ENCODE data around the gene SON.

SON gene

DNA sequence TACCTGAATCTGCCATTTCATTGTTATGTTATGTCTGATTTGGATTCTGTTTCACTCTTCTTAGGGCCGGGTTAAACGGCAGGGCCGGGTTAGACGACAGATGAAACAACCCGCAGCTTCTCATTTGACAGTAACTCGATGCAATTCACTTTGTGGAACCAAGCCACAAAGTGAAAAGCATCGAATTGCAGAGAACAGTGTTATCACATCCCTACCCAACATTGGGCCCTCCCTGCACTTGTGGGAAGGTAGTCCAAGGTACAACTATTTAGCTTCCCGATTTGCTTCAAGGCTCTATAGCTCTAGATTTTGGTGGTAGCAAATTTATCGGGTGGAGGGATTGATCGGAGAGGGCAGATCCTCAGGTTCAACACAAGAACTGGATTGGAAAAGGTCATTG lies 17.0 kb downstream of the SON start:
- no peak overlapping the region for H3K4me3 ChIP-seq (ENCODE audit: low read depth, low read length)
- DNase-seq (ENCODE audit: low read depth) = no peak
- TF ChIP-seq, protein P1, sequence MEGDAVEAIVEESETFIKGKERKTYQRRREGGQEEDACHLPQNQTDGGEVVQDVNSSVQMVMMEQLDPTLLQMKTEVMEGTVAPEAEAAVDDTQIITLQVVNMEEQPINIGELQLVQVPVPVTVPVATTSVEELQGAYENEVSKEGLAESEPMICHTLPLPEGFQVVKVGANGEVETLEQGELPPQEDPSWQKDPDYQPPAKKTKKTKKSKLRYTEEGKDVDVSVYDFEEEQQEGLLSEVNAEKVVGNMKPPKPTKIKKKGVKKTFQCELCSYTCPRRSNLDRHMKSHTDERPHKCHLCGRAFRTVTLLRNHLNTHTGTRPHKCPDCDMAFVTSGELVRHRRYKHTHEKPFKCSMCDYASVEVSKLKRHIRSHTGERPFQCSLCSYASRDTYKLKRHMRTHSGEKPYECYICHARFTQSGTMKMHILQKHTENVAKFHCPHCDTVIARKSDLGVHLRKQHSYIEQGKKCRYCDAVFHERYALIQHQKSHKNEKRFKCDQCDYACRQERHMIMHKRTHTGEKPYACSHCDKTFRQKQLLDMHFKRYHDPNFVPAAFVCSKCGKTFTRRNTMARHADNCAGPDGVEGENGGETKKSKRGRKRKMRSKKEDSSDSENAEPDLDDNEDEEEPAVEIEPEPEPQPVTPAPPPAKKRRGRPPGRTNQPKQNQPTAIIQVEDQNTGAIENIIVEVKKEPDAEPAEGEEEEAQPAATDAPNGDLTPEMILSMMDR (IDR thresholded peaks at IDR 0.05; ENCODE audit: control insufficient read depth, extremely low read depth, insufficient read depth) = no peak

DNA sequence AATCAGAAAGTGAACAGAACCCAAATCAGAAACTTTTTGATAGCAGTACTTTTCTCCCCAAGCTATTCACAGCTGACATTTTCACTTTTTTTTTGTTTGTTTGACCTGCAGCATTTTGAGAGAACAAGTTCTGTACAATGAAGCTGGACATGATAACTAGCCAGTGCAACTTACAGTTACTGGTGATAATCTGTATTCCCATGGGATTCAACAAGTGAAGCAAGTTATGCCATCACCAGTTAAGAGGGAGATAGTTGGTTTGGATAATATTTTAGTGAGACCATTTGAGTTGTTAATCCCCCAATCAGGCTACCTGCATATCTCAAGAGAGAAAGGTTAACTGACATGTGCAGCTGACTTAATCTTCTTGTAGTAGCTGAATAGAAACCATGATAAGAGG lies 18.1 kb downstream of the SON start:
- TF ChIP-seq, protein P1 (IDR thresholded peaks at IDR 0.05; ENCODE audit: control insufficient read depth, extremely low read depth, insufficient read depth) = no peak
- no peak overlapping the region for H3K4me3 ChIP-seq (ENCODE audit: low read depth, low read length)
- DNase-seq (ENCODE audit: low read depth) = no peak

DNA sequence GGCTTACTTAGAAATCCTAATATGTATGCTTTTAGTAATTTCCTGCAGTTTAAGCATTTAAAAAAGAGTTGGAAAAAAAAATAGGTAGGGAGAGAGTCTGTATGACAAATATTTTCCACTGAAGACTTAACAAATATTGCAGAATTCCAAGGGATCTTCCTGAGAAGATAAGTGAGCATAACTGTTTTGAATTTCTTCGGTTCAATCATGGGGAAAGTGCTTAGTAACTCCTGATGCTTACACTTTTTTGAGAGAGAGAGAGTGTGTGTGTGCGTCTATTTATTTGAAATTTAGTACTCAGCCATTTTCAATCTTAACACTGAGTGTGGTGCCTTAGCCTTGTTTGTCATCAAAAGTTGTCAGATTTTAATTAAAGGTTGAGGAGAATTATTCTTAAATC lies 18.5 kb downstream of the SON start:
- no peak overlapping the region for H3K4me3 ChIP-seq (ENCODE audit: low read depth, low read length)
- TF ChIP-seq, protein P1 (IDR thresholded peaks at IDR 0.05; ENCODE audit: control insufficient read depth, extremely low read depth, insufficient read depth) = no peak
- no peak for DNase-seq (ENCODE audit: low read depth)

DNA sequence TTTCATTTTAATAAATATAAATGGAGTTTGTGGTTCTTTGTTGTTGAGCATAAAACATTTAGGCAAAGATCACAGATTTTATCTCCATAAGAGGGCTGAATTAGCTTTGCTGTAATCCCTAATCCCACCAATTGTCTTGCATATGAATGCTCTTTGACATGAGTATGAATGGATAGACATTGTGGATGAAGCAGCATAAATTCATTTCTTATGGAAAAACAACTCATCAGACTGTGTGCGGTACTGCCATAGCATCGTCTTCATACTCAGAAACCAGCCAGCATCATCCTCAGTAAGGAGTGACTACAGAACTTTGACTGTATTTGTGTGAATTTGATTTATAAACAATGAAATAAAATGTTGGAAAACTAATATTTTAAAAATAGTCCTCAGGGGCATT lies 19.6 kb downstream of the SON start:
- DNase-seq (ENCODE audit: low read depth) = no peak
- TF ChIP-seq, protein P1 (IDR thresholded peaks at IDR 0.05; ENCODE audit: control insufficient read depth, extremely low read depth, insufficient read depth) = no peak
- H3K4me3 ChIP-seq (ENCODE audit: low read depth, low read length) = no peak overlapping the region

DNA sequence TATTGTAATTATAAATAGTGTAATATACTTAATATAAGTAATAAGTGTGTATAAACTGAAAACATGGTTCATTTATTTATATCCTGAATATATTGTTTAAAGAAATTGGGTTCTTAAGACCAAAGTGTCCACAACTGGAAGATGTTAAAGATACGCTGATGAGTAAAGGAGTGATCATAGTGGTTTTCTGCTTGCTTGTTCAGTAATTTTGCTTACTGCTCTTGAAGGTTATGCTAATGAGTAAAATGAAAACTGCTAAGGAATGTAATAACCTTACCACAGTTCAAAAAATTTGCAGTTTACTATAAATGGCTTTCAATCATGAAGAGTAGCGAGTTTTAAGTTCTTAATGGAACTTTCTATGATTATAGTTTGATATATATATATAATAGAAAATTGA lies 23.7 kb downstream of the SON start:
- TF ChIP-seq, protein P1 (IDR thresholded peaks at IDR 0.05; ENCODE audit: control insufficient read depth, extremely low read depth, insufficient read depth) = no peak
- H3K4me3 ChIP-seq (ENCODE audit: low read depth, low read length) = no peak overlapping the region
- DNase-seq (ENCODE audit: low read depth) = no peak

DNA sequence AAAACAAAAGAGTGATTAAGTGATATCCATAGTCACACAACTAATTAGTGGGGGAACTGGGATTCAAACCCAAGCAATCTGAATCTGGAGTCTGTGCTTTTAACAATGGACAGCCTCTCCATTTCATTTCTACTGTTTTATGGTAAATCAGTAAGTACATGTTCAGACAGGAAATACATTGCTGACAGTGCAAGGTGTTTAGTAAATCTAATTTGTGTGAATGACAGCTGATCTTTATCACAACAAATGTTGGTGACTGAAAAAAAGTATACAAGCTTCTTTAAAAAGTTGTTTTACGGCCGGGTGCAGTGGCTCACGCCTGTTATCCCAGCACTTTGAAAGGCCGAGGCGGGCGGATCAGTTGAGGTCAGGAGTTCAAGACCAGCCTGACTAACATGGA lies 25.1 kb downstream of the SON start:
- TF ChIP-seq, protein P1 (IDR thresholded peaks at IDR 0.05; ENCODE audit: control insufficient read depth, extremely low read depth, insufficient read depth) = no peak
- H3K4me3 ChIP-seq (ENCODE audit: low read depth, low read length) = no peak overlapping the region
- DNase-seq (ENCODE audit: low read depth) = no peak

DNA sequence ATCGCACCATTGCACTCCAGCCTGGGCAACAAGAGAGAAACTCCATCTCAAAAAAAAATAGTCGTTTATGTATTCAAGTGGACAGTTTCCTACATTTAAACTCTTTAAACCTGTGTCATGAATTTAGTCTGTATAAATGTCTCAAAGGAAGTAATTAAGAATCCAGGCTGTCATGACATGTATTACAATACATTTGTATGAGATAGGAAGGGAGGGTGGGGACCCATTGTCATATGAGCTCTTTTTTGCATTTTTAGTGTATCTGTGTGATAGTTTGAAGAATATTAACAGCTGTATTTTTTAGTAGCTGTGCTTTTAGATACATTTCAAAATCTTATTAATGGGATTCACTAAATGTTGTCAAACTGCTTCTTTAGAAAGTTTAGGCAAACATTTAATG lies 25.6 kb downstream of the SON start:
- no peak for DNase-seq (ENCODE audit: low read depth)
- TF ChIP-seq, protein P1 (IDR thresholded peaks at IDR 0.05; ENCODE audit: control insufficient read depth, extremely low read depth, insufficient read depth) = no peak
- H3K4me3 ChIP-seq (ENCODE audit: low read depth, low read length) = no peak overlapping the region
